Stomach (tissue), 4 donors: ENCODE results near the gene KPNA2.

Source experiments
- EP300 ChIP-seq: sonication (generic); formaldehyde crosslinking; IDR thresholded peaks from one replicate; pipeline ENCODE4 v1.6.1; 2017; ENCODE audit warnings: antibody characterized with exemption
- POLR2AphosphoS5 ChIP-seq, 3 donors: sonication (generic); formaldehyde crosslinking; IDR thresholded peaks; one replicate each; pipeline ENCODE4 v1.6.1; 2016; ENCODE audit warnings: antibody characterized with exemption in 3 of 3

DNA sequence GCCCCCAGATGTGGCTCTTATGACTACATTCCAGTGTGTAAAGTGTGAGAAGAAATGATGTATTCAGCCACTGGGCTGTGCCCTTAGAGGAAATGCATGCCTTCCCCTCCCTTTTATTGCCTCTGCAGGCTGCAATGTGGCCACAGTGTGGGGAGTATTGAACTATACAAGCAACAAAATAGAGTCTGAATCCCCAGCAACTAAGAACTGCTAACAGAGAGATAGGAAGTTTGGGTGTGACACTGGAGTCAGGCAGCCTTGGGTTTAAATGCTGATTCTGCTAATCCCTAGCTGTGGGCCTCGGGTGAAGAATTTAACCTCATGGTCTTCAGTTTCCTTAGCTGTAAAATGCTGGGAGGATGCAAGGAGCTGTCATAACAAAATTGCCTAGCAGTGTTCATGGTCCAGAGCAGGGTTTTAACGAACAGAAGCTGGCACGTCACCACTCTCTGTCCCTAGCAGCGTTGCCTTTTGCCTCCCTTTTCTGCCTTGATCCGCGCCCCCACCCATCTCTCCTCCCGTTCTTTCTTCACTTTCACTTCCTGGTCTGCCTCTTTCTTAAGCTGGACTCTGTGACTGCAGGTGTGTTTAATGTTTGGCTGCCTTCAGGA is 50.3 kb downstream of the KPNA2 start:
- TF ChIP-seq POLR2AphosphoS5 (IDR thresholded peaks at IDR 0.05) (no peak), EP300 (no peak)
